HepG2 (cell line): ENCODE measurements around the gene GJB1. TPM values are rescaled to one million over a fixed set of nuclear protein-coding genes. Genes with fewer than 3 reads are reported as not detected.

Experiments
- ATAC-seq: fragments of 200-7000 bp; cut with Tn5 transposase; 3 replicates; pipeline ENCODE4 v1.9.1; 2020; ENCODE audit warnings: mild to moderate bottlenecking, moderate library complexity
- BruUV-seq: library from RNA; stranded (reverse); fragments of 400-500 nt; replicated peaks from 2 replicates; lab custom pipeline; 2021; lab: Mats Ljungman, UMichigan
- CTCF ChIA-PET: fragments of 300-600 bp; formaldehyde crosslinking; extraction: SDS; loops from one replicate; lab custom pipeline; 2021; ENCODE audit warnings: low total read pairs, inconsistent platforms, low intra/inter-chr PET ratio; lab: Yijun Ruan, JAX
- POLR2A ChIA-PET: fragments of 350-600 bp; sonication (Branson Sonifier 250); formaldehyde crosslinking; loops from one replicate; lab custom pipeline; 2020; ENCODE audit warnings: antibody characterized with exemption, inconsistent platforms; lab: Yijun Ruan, JAX
- DNase-seq: peaks from one replicate; pipeline ENCODE4 v3.0.0-alpha.2; 2015; ENCODE audit warnings: low spot score
- FAIRE-seq: peaks from 3 replicates; lab custom pipeline; 2011; peaks lifted over from hg19 to GRCh38; lab: Jason Lieb, UNC
- H2AFZ ChIP-seq: one replicate; pipeline ENCODE4 v1.6.1; 2011; ENCODE audit warnings: low read length, inconsistent platforms
- H3K27ac ChIP-seq: fragments of 300-600 bp; 3 replicates; pipeline ENCODE4 v1.8.0; 2011; ENCODE audit warnings: mixed run types, mild to moderate bottlenecking, mixed read lengths, low read length, inconsistent platforms; ENCODE audit not compliant: insufficient read depth; ENCODE audit errors: extremely low read length
- H3K27me3 ChIP-seq, 2 experiments: fragments of 200-600 bp in 1 of 2; 2 replicates in 1 of 2; 3 replicates in 1 of 2; pipeline versions ENCODE4 v1.6.0 to v1.8.0; 2011; ENCODE audit warnings: low read length in 2 of 2, mild to moderate bottlenecking in 2 of 2, moderate library complexity in 2 of 2, inconsistent platforms in 1 of 2; ENCODE audit not compliant: insufficient read depth in 2 of 2, control insufficient read depth in 1 of 2
- H3K36me3 ChIP-seq, 2 experiments: fragments of 200-600 bp in 1 of 2; replicated peaks in 1 of 2; 2 replicates in 1 of 2; 3 replicates in 1 of 2; pipeline versions ENCODE4 v1.5.1 to v1.8.0; 2011; ENCODE audit warnings: low read length in 2 of 2, inconsistent platforms in 1 of 2; ENCODE audit not compliant: insufficient read depth in 2 of 2, control insufficient read depth in 1 of 2
- H3K4me1 ChIP-seq: 2 replicates; pipeline ENCODE4 v1.5.1; 2012; ENCODE audit warnings: low read length, inconsistent platforms; ENCODE audit not compliant: insufficient read depth
- H3K4me2 ChIP-seq: 2 replicates; pipeline ENCODE4 v1.6.0; 2011; ENCODE audit warnings: low read depth, low read length, inconsistent platforms
- H3K4me3 ChIP-seq, 3 experiments: fragments of 200-600 bp in 1 of 3; sonication (generic), shearing (Covaris generic) in 1 of 3; replicated peaks in 1 of 3; 2 replicates each; pipeline ENCODE4 v1.5.1; 2011 to 2016; ENCODE audit warnings: low read length in 3 of 3, inconsistent platforms in 2 of 3, low read depth in 2 of 3, mild to moderate bottlenecking in 2 of 3, control low read depth in 1 of 3, mixed read lengths in 1 of 3; ENCODE audit not compliant: insufficient read depth in 1 of 3
- H3K79me2 ChIP-seq: one replicate; pipeline ENCODE4 v1.6.1; 2011; ENCODE audit warnings: low read length, inconsistent platforms; ENCODE audit not compliant: insufficient read depth
- H3K9ac ChIP-seq: 2 replicates; pipeline ENCODE4 v1.6.0; 2011; ENCODE audit warnings: mild to moderate bottlenecking, low read depth, low read length, inconsistent platforms; ENCODE audit not compliant: insufficient read depth
- H3K9me3 ChIP-seq: 2 replicates; pipeline ENCODE4 v1.5.1; 2012; ENCODE audit warnings: mild to moderate bottlenecking, low read length
- H4K20me1 ChIP-seq: 2 replicates; pipeline ENCODE4 v1.6.0; 2011; ENCODE audit warnings: inconsistent platforms, mild to moderate bottlenecking, low read length, moderate library complexity; ENCODE audit not compliant: insufficient read depth
- E2F5 ChIP-seq: sonication (generic); formaldehyde crosslinking; conservative IDR thresholded peaks from 2 replicates; pipeline ENCODE4 v1.4.0; 2020; ENCODE audit warnings: missing genetic modification reagents
- FOSL1 ChIP-seq: sonication (generic); formaldehyde crosslinking; IDR thresholded peaks from 2 replicates; pipeline ENCODE4 v1.9.0; 2021; ENCODE audit warnings: missing genetic modification reagents, borderline replicate concordance
- HCFC1 ChIP-seq: fragments of 150-350 bp; IDR thresholded peaks from 2 replicates; pipeline ENCODE4 v1.6.1; 2014; ENCODE audit warnings: low read depth, low read length
- MIXL1 ChIP-seq: IDR thresholded peaks from 2 replicates; pipeline ENCODE4 v1.6.1; 2016
- MTF2 ChIP-seq: sonication (generic); formaldehyde crosslinking; IDR thresholded peaks from 2 replicates; pipeline ENCODE4 v1.5.0; 2020; ENCODE audit warnings: missing genetic modification reagents, borderline replicate concordance
- NBN ChIP-seq: fragments of 450-650 bp; conservative IDR thresholded peaks from 2 replicates; pipeline ENCODE4 v1.6.1; 2017
- POLR2A ChIP-seq, 2 experiments: IDR thresholded peaks; 2 replicates each; pipeline ENCODE4 v1.6.1; 2011; ENCODE audit warnings: low read depth in 2 of 2, low read length in 2 of 2, mild to moderate bottlenecking in 1 of 2, moderate library complexity in 1 of 2; ENCODE audit not compliant: insufficient read depth in 1 of 2
- TAF1 ChIP-seq: sonication (generic); formaldehyde crosslinking; IDR thresholded peaks from 2 replicates; pipeline ENCODE4 v1.4.0; 2020; ENCODE audit warnings: missing genetic modification reagents
- TEAD3 ChIP-seq: optimal IDR thresholded peaks from 2 replicates; pipeline ENCODE3; 2016; ENCODE audit warnings: borderline replicate concordance
- TFE3 ChIP-seq: IDR thresholded peaks from 2 replicates; pipeline ENCODE4 v1.6.1; 2016
- TIGD3 ChIP-seq: sonication (generic); formaldehyde crosslinking; IDR thresholded peaks from 2 replicates; pipeline ENCODE4 v1.5.1; 2020; ENCODE audit warnings: mild to moderate bottlenecking, missing genetic modification reagents, borderline replicate concordance
- ZBTB26 ChIP-seq: IDR thresholded peaks from 2 replicates; pipeline ENCODE4 v1.6.1; 2016; ENCODE audit warnings: missing compliant biosample characterization, missing genetic modification reagents, borderline replicate concordance
- ZFP41 ChIP-seq: sonication (generic); formaldehyde crosslinking; IDR thresholded peaks from 2 replicates; pipeline ENCODE4 v1.4.0; 2020; ENCODE audit warnings: mild to moderate bottlenecking, missing genetic modification reagents, borderline replicate concordance
- ZNF276 ChIP-seq: sonication (generic); formaldehyde crosslinking; IDR thresholded peaks from 2 replicates; pipeline ENCODE4 v1.4.0; 2020; ENCODE audit warnings: mild to moderate bottlenecking, low read depth, missing genetic modification reagents
- ZNF331 ChIP-seq: sonication (generic); formaldehyde crosslinking; IDR thresholded peaks from 2 replicates; pipeline ENCODE4 v1.4.0; 2020; ENCODE audit warnings: missing genetic modification reagents
- ZNF549 ChIP-seq: sonication (generic); formaldehyde crosslinking; IDR thresholded peaks from 2 replicates; pipeline ENCODE4 v1.5.0; 2020; ENCODE audit warnings: missing genetic modification reagents
- ZNF607 ChIP-seq: sonication (generic); formaldehyde crosslinking; IDR thresholded peaks from 2 replicates; pipeline ENCODE4 v1.5.1; 2020; ENCODE audit warnings: missing genetic modification reagents, mild to moderate bottlenecking, borderline replicate concordance
- ZNF619 ChIP-seq: sonication (generic); formaldehyde crosslinking; IDR thresholded peaks from 2 replicates; pipeline ENCODE4 v1.4.0; 2020; ENCODE audit warnings: mild to moderate bottlenecking, missing genetic modification reagents
- WGBS: methylation state at CpG from one replicate; pipeline ENCODE4 v1.1.6; 2017; ENCODE audit warnings: low lambda C conversion rate; 5-methylcytosine and 5-hydroxymethylcytosine counted together
- in situ Hi-C: cut with HindIII; loops from 2 replicates; pipeline ENCODE4 v1.10.0; 2017; ENCODE audit warnings: low pct_unique_long_range_greater_than_20kb; ENCODE audit not compliant: extremely low pct_ligation_motif_present
- intact Hi-C: fragments of 100-400 bp; cut with micrococcal nuclease; formaldehyde crosslinking; loops from one replicate; pipeline ENCODE4 v1.10.0; 2022; ENCODE audit not compliant: unreplicated experiment
- polyA plus RNA-seq, 8 experiments: library from polyadenylated mRNA; depleted of rRNA in 3 of 8; stranded (reverse) in 7 of 8; unstranded in 1 of 8; fragments of >200 nt; fragmentation: Illumina TruSeq in 4 of 8; extraction: Trizol in 4 of 8; gene quantifications; 2 replicates each; pipeline versions ENCODE4 v1.2.1 to v1.2.3, GENCODE V29; 2011 to 2016; ENCODE audit warnings: low read depth in 4 of 8, missing spikeins in 1 of 8, mixed read lengths in 1 of 8; ENCODE audit not compliant: insufficient read depth in 1 of 8
- total RNA-seq, 5 experiments: library from RNA; depleted of rRNA; stranded (reverse); fragments of >200 nt; fragmentation: Illumina TruSeq; extraction: Trizol; gene quantifications; 2 replicates each; pipeline ENCODE4 v1.2.3, GENCODE V29; 2016; ENCODE audit warnings: low read depth in 1 of 5

The GJB1 gene
- total and polyA plus RNA-seq, 2 of the 13 experiments (the other 11 are each of a cell fraction or from before 2014, with no cell fraction given): 111 to 161 TPM

GRCh38 chrX:71214604-71215337 lies 8.3 kb upstream of the GJB1 start:
- intact Hi-C loops: loop anchor here (5.0 kb wide), 1 partner anchor 32 kb away; no protein-coding TSS in a partner anchor
- Histone ChIP-seq H2AFZ (no peak overlapping the region), H4K20me1 (no peaks in the 10 kb centered on the region), H3K4me3 (peak overlapping the region; percentile 76 to 79 (median 78)), H3K36me3 (no peaks in the 10 kb centered on the region), H3K27ac (peak overlapping the region; percentile 91), H3K79me2 (peaks cover 24% of the 10 kb centered on the region), H3K4me2 (peak overlapping the region; percentile 82), H3K4me1 (peaks cover 47% of the 10 kb centered on the region), H3K9me3 (no peaks in the 10 kb centered on the region), H3K27me3 (no peaks in the 10 kb centered on the region; a peak in 1 of 5 replicates), H3K9ac (peak overlapping the region; percentile 82)
- FAIRE-seq (peak; percentile 95), DNase-seq (peak; percentile 90), ATAC-seq (peak; percentile 92)
- BruUV-seq: no TSS peak
- ChIA-PET CTCF (no interaction called here), POLR2A (interaction anchor here (0.7 to 5.5 kb wide), 12 partner anchors 9 to 152 kb away, joined by 3 to 140 read pairs (median 8); partner anchors contain the start of genes GJB1, MED12, NONO and TAF1)
- WGBS: 0% methylated on average over 2 of the region's 5 CpGs
- in situ Hi-C loops: no loop called here
- TF ChIP-seq ZNF276 (no peak), ZBTB26 (CRISPR knock-in tag) (no peak), ZFP41 (no peak), MTF2 (CRISPR knock-in tag) (no peak), POLR2A (IDR thresholded peaks at IDR 0.05; ENCODE audit: insufficient read depth in 1 of 2, low read depth in 2 of 2, low read length in 2 of 2) (peak; percentile 67 to 95; a peak in 3 of 4 replicates), TFE3 (CRISPR knock-in tag) (no peak; the same call in 1 of the 2 replicates), E2F5 (no peak), TIGD3 (no peak), ZNF619 (CRISPR knock-in tag) (no peak), FOSL1 (CRISPR knock-in tag) (no peak), ZNF607 (CRISPR knock-in tag) (peak; percentile 47; the same call in 1 of the 2 replicates), TEAD3 (peak; percentile 66), HCFC1 (no peak), ZNF331 (CRISPR knock-in tag) (no peak), ZNF549 (CRISPR knock-in tag) (no peak), NBN (no peak), MIXL1 (CRISPR knock-in tag) (peak; percentile 79; the same call in 1 of the 2 replicates), TAF1 (CRISPR knock-in tag) (peak; percentile 80)
